ENCODE results near the gene PELI3. TPM values are rescaled to one million over a fixed set of nuclear protein-coding genes. Genes with fewer than 3 reads are reported as not detected.

Gene PELI3
- total RNA-seq, 1 donor from 2014 or later: 10.0 TPM

DNA sequence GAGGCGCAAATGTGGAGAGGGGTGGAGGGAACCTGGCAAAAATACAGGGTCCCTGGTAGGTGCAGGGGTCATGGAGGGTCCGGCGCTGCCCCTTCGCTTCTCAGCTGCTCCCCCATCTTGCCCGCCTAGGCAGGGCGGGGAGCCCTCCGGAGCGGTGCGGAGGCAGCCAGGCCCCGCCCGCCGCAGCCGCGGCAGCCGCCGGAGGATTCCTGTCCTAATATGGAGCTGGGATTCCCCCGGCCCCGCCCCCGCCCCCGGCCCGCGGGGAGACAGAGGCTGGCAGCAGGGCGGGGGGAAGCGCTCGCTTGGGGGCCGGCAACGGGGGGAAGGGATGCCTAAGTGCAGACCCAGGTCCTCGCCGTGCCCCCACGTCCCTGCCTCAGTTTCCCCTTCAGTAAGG, 46.9 kb upstream of the PELI3 start:
- peaks cover 32% of the 10 kb centered on the region for H3K4me1 Mint-ChIP-seq (ENCODE audit: low read depth)
- H3K9me3 Mint-ChIP-seq (ENCODE audit: low read depth): no peaks in the 10 kb centered on the region
- no peak overlapping the region for H3K4me3 Mint-ChIP-seq (ENCODE audit: unreplicated experiment)
- H3K27me3 Mint-ChIP-seq (ENCODE audit: low read depth): peaks cover 6% of the 10 kb centered on the region
- TF ChIP-seq, protein P1, sequence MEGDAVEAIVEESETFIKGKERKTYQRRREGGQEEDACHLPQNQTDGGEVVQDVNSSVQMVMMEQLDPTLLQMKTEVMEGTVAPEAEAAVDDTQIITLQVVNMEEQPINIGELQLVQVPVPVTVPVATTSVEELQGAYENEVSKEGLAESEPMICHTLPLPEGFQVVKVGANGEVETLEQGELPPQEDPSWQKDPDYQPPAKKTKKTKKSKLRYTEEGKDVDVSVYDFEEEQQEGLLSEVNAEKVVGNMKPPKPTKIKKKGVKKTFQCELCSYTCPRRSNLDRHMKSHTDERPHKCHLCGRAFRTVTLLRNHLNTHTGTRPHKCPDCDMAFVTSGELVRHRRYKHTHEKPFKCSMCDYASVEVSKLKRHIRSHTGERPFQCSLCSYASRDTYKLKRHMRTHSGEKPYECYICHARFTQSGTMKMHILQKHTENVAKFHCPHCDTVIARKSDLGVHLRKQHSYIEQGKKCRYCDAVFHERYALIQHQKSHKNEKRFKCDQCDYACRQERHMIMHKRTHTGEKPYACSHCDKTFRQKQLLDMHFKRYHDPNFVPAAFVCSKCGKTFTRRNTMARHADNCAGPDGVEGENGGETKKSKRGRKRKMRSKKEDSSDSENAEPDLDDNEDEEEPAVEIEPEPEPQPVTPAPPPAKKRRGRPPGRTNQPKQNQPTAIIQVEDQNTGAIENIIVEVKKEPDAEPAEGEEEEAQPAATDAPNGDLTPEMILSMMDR (IDR thresholded peaks at IDR 0.05): no peak
- DNase-seq (ENCODE audit: low spot score): no peak
- peaks cover 11% of the 10 kb centered on the region for H3K36me3 Mint-ChIP-seq (ENCODE audit: low read depth)
- no peak overlapping the region for H3K27ac Mint-ChIP-seq (ENCODE audit: unreplicated experiment)

DNA sequence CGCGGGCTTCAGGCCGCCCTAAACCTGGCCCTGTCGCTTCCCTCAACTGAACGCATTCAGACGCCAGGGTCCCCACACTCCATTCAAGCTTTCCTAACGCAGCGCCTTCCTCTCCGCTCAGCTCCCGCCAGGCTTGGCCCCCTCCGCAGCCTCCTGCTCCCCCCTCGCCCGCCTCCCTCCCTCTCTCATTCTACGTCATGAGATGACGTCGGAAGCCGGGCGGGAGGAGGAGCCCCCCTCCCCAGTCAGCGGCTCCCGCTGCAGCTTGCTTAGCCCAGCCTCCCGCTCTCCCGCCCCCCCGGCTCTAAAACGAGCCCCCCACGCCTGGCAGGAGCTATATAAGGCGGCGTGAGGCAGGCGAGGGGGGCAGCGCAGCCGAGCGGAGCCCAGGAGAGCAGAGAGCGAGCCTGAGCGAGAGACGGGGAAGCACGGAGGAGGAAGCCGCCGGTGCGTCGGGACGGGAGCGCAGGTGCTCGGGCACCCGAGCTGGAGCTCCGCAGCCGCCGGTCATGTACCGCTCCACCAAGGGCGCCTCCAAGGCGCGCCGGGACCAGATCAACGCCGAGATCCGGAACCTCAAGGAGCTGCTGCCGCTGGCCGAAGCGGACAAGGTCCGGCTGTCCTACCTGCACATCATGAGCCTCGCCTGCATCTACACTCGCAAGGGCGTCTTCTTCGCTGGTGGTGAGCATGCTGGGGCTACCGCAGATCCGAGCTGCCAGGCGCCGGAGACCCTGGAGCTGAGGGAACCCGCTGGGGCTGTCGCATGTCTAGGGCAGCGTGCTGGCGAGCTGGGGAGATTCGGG, 45.8 kb upstream of the PELI3 start, which contains the start of gene NPAS4:
Gene NPAS4 (plus strand): TSS at position 365 of the 806 bp plus-strand sequence. CDS start 145 bp downstream, at position 510.
- DNase-seq (ENCODE audit: low spot score): no peak
- Mint-ChIP-seq H3K4me3 (ENCODE audit: unreplicated experiment) (no peak within 1 kb of the TSS), H3K27ac (ENCODE audit: unreplicated experiment) (no peak within 1 kb of the TSS), H3K4me1 (ENCODE audit: low read depth) (peaks cover 32% of the 10 kb centered on the region), H3K9me3 (ENCODE audit: low read depth) (no peaks in the 10 kb centered on the region), H3K27me3 (ENCODE audit: low read depth) (peaks cover 6% of the 10 kb centered on the region), H3K36me3 (ENCODE audit: low read depth) (peaks cover 13% of the 10 kb centered on the region)
- TF ChIP-seq, protein P1 (IDR thresholded peaks at IDR 0.05): no peak

DNA sequence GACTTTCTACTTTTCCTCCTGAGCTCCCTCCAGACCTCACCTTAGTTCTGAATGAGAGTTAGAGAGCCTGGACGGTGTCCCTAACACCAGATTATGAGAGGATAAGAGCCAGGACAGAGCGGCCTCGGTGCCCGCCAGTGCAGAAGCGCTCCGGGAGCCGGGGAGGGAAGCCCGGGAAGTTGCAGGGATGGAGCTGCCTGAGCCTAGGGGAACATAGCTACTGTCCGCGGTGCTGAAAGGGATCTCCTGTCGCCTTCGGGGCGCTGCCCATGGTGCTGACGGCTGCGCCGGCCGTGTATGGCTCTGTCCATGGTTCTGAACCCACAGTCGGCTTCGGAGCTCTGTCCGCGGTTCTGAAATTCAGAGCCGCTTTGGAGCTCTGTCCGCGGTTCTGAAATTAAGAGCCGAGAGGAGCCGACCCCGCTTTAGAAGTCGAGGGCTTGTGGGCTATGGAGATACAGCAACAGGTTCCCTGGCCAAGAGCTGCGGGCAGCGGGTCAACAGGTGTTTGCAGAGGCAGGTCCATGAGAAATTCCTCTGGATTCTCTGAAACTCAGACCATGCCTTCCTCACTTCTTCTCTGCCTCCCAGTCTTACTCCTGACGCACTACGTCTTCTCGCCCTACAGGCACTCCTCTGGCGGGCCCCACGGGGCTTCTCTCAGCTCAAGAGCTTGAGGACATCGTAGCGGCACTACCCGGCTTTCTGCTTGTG, 45.1 kb upstream of the PELI3 start:
- Mint-ChIP-seq H3K36me3 (ENCODE audit: low read depth) (peaks cover 13% of the 10 kb centered on the region), H3K4me3 (ENCODE audit: unreplicated experiment) (no peak overlapping the region), H3K27me3 (ENCODE audit: low read depth) (peaks cover 6% of the 10 kb centered on the region), H3K27ac (ENCODE audit: unreplicated experiment) (no peak overlapping the region), H3K4me1 (ENCODE audit: low read depth) (peaks cover 30% of the 10 kb centered on the region), H3K9me3 (ENCODE audit: low read depth) (no peaks in the 10 kb centered on the region)
- DNase-seq (ENCODE audit: low spot score): no peak
- TF ChIP-seq, protein P1 (IDR thresholded peaks at IDR 0.05): no peak

DNA sequence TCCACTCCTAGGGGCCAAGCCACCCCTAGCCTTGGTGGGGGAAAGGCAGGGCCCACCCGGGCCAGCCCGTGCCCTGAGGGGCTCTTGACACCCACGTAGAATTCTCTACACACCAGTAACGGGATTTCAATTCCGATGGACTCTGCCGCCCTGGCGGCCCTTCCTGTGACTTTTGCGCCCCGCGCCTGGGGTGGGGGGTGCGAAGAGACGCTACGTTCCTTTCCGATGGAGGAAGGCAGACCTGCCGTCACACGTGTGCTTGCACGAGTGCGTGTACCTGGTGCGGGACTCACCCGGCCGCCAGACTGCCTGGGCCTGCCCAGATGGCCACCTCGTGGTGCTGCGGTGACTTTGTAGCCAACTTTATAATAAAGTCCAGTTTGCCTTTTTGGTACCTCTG, 40.4 kb upstream of the PELI3 start:
- Mint-ChIP-seq H3K27me3 (ENCODE audit: low read depth) (no peaks in the 10 kb centered on the region), H3K27ac (ENCODE audit: unreplicated experiment) (no peak overlapping the region), H3K9me3 (ENCODE audit: low read depth) (no peaks in the 10 kb centered on the region), H3K4me1 (ENCODE audit: low read depth) (peaks cover 5% of the 10 kb centered on the region), H3K4me3 (ENCODE audit: unreplicated experiment) (no peak overlapping the region), H3K36me3 (ENCODE audit: low read depth) (peaks cover 11% of the 10 kb centered on the region)
- DNase-seq (ENCODE audit: low spot score): no peak
- TF ChIP-seq, protein P1 (IDR thresholded peaks at IDR 0.05): no peak

DNA sequence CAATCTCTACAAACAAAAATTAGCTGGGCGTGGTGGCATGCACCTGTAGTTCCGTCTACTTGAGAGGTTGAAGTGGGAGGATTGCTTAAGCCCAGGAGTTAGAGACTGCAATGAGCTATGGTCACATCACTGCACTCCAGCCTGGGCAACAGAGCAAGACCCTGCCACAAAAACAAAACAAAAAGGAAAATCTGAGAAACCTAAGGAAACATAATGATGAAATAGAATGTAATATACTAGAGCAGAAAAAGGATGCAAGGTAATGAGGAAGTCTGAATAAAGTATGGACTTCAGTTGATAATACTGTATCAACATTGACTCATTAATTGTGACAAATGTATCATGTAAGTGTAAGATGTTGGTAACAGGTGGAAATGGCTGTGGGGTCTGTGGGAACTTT, 37.8 kb upstream of the PELI3 start:
- H3K4me1 Mint-ChIP-seq (ENCODE audit: low read depth): peaks cover 3% of the 10 kb centered on the region
- DNase-seq (ENCODE audit: low spot score): no peak
- H3K27me3 Mint-ChIP-seq (ENCODE audit: low read depth): no peaks in the 10 kb centered on the region
- H3K4me3 Mint-ChIP-seq (ENCODE audit: unreplicated experiment): no peak overlapping the region
- no peak overlapping the region for H3K27ac Mint-ChIP-seq (ENCODE audit: unreplicated experiment)
- TF ChIP-seq, protein P1 (IDR thresholded peaks at IDR 0.05): no peak
- peaks cover 11% of the 10 kb centered on the region for H3K36me3 Mint-ChIP-seq (ENCODE audit: low read depth)
- no peaks in the 10 kb centered on the region for H3K9me3 Mint-ChIP-seq (ENCODE audit: low read depth)

Measured in chondrocyte (in vitro differentiated cells).